HEK293 (cell line): ENCODE measurements around the gene C5orf15.

ENCODE experiments used
- CTCF ChIA-PET: fragments of 350-600 bp; formaldehyde crosslinking; extraction: SDS; loops from one replicate; lab custom pipeline; 2021; ENCODE audit warnings: antibody characterized with exemption; lab: Yijun Ruan, JAX
- POLR2A ChIA-PET: fragments of 300-600 bp; formaldehyde crosslinking; extraction: SDS; loops from one replicate; lab custom pipeline; 2020; ENCODE audit warnings: antibody characterized with exemption, inconsistent platforms; lab: Yijun Ruan, JAX
- H3K27ac ChIP-seq: fragments of 200-500 bp; sonication (Bioruptor generic); 2 replicates; pipeline ENCODE4 v1.5.1; 2014; ENCODE audit warnings: low read depth, low read length, control low read depth, inconsistent platforms; ENCODE audit errors: extremely low read depth
- H3K36me3 ChIP-seq, 2 experiments: fragments of 200-500 bp in 1 of 2; sonication (Bioruptor generic) in 1 of 2; 1 replicate in 1 of 2; 2 replicates in 1 of 2; pipeline ENCODE4 v1.5.1; 2014 to 2017; ENCODE audit warnings: inconsistent platforms in 2 of 2, low read length in 2 of 2; ENCODE audit not compliant: control insufficient read depth in 2 of 2, insufficient read depth in 1 of 2
- H3K4me1 ChIP-seq: fragments of 200-500 bp; sonication (Bioruptor generic); 2 replicates; pipeline ENCODE4 v1.5.1; 2014; ENCODE audit warnings: mild to moderate bottlenecking, low read length, inconsistent platforms; ENCODE audit not compliant: control insufficient read depth, insufficient read depth
- H3K4me3 ChIP-seq: 2 replicates; pipeline ENCODE4 v1.5.1; 2011; ENCODE audit warnings: low read depth, mild to moderate bottlenecking, control low read depth, low read length, moderate library complexity
- H3K9me3 ChIP-seq: fragments of 200-500 bp; sonication (Bioruptor generic); 2 replicates; pipeline ENCODE4 v1.5.1; 2014; ENCODE audit warnings: low read depth, low read length, inconsistent platforms; ENCODE audit not compliant: control insufficient read depth, insufficient read depth
- BCL11A ChIP-seq: fragments of 450-650 bp; formaldehyde crosslinking; IDR thresholded peaks from 2 replicates; pipeline ENCODE4 v1.5.1; 2016; ENCODE audit warnings: low read depth, missing biosample characterization, missing genetic modification characterization
- SCRT1 ChIP-seq: fragments of 450-650 bp; formaldehyde crosslinking; IDR thresholded peaks from 2 replicates; pipeline ENCODE4 v1.5.1; 2016; ENCODE audit warnings: missing biosample characterization, missing genetic modification characterization, borderline replicate concordance
- ZFHX2 ChIP-seq: fragments of 450-650 bp; formaldehyde crosslinking; conservative IDR thresholded peaks from 2 replicates; pipeline ENCODE4 v1.5.1; 2016; ENCODE audit warnings: missing biosample characterization, missing genetic modification characterization
- ZNF146 ChIP-seq: fragments of 450-650 bp; formaldehyde crosslinking; IDR thresholded peaks from 2 replicates; pipeline ENCODE4 v1.5.1; 2016; ENCODE audit warnings: missing biosample characterization, missing genetic modification characterization
- ZNF148 ChIP-seq: fragments of 450-650 bp; formaldehyde crosslinking; IDR thresholded peaks from 2 replicates; pipeline ENCODE4 v1.5.0; 2017; ENCODE audit warnings: missing biosample characterization, missing genetic modification characterization, borderline replicate concordance
- ZNF211 ChIP-seq: fragments of 450-650 bp; formaldehyde crosslinking; IDR thresholded peaks from 2 replicates; pipeline ENCODE4 v1.5.1; 2016; ENCODE audit warnings: low read depth, missing biosample characterization, missing genetic modification characterization
- ZNF37A ChIP-seq: fragments of 450-650 bp; IDR thresholded peaks from 2 replicates; pipeline ENCODE4 v1.5.1; 2018; ENCODE audit warnings: missing biosample characterization, missing genetic modification characterization
- ZNF488 ChIP-seq: fragments of 450-650 bp; formaldehyde crosslinking; IDR thresholded peaks from 2 replicates; pipeline ENCODE4 v1.5.1; 2016; ENCODE audit warnings: missing biosample characterization, missing genetic modification characterization
- ZNF549 ChIP-seq: fragments of 450-650 bp; IDR thresholded peaks from 2 replicates; pipeline ENCODE4 v1.5.1; 2018; ENCODE audit warnings: missing biosample characterization, missing genetic modification characterization, mild to moderate bottlenecking, inconsistent platforms, moderate library complexity
- ZNF624 ChIP-seq: fragments of 450-650 bp; formaldehyde crosslinking; IDR thresholded peaks from 2 replicates; pipeline ENCODE4 v1.5.1; 2017; ENCODE audit warnings: missing biosample characterization, missing genetic modification characterization
- ZNF629 ChIP-seq: fragments of 450-650 bp; formaldehyde crosslinking; IDR thresholded peaks from 2 replicates; pipeline ENCODE4 v1.5.1; 2017; ENCODE audit warnings: missing biosample characterization, missing genetic modification characterization
- ZNF670 ChIP-seq: fragments of 450-650 bp; formaldehyde crosslinking; IDR thresholded peaks from 2 replicates; pipeline ENCODE4 v1.5.1; 2016; ENCODE audit warnings: missing biosample characterization, missing genetic modification characterization, low read depth
- ZNF704 ChIP-seq: fragments of 450-650 bp; formaldehyde crosslinking; IDR thresholded peaks from 2 replicates; pipeline ENCODE4 v1.5.1; 2016; ENCODE audit warnings: missing biosample characterization, missing genetic modification characterization
- ZNF747 ChIP-seq: fragments of 450-650 bp; formaldehyde crosslinking; IDR thresholded peaks from 2 replicates; pipeline ENCODE4 v1.5.1; 2016; ENCODE audit warnings: missing biosample characterization, missing genetic modification characterization
- ZNF785 ChIP-seq: fragments of 450-650 bp; formaldehyde crosslinking; IDR thresholded peaks from 2 replicates; pipeline ENCODE4 v1.5.1; 2016; ENCODE audit warnings: missing biosample characterization, missing genetic modification characterization
- TF ChIP-seq, protein P1 (sequence below): fragments of 450-650 bp; formaldehyde crosslinking; optimal IDR thresholded peaks from 2 replicates; pipeline ENCODE3; 2016; ENCODE audit warnings: missing biosample characterization, mild to moderate bottlenecking, missing genetic modification characterization
- TF ChIP-seq, protein P2 (sequence below): fragments of 450-650 bp; formaldehyde crosslinking; IDR thresholded peaks from 2 replicates; pipeline ENCODE4 v1.5.1; 2017; ENCODE audit warnings: missing biosample characterization, missing genetic modification characterization
- TF ChIP-seq, protein P3 (sequence below): fragments of 450-650 bp; formaldehyde crosslinking; IDR thresholded peaks from 2 replicates; pipeline ENCODE4 v1.5.1; 2016; ENCODE audit warnings: missing biosample characterization, missing genetic modification characterization

The C5orf15 gene

GRCh38 chr5:133921069-133921468, 47.4 kb downstream of the C5orf15 start:
- TF ChIP-seq ZFHX2 (tag by site-specific recombination) (peak; percentile 38; the same call in 1 of the 2 replicates), ZNF624 (tag by site-specific recombination) (no peak)
- Histone ChIP-seq H3K27ac (no peak overlapping the region), H3K36me3 (no peaks in the 10 kb centered on the region), H3K4me3 (no peak overlapping the region), H3K4me1 (no peaks in the 10 kb centered on the region), H3K9me3 (no peaks in the 10 kb centered on the region)
- ChIA-PET CTCF (interaction anchor here (0.7 kb wide), 1 partner anchor 157 kb away, joined by 3 read pairs; no protein-coding TSS in a partner anchor), POLR2A (no interaction called here)

GRCh38 chr5:133919148-133920136, 49.0 kb downstream of the C5orf15 start:
- Histone ChIP-seq H3K4me1 (no peaks in the 10 kb centered on the region), H3K9me3 (no peaks in the 10 kb centered on the region), H3K4me3 (no peak overlapping the region), H3K36me3 (no peaks in the 10 kb centered on the region), H3K27ac (no peak overlapping the region)
- TF ChIP-seq, protein P1, sequence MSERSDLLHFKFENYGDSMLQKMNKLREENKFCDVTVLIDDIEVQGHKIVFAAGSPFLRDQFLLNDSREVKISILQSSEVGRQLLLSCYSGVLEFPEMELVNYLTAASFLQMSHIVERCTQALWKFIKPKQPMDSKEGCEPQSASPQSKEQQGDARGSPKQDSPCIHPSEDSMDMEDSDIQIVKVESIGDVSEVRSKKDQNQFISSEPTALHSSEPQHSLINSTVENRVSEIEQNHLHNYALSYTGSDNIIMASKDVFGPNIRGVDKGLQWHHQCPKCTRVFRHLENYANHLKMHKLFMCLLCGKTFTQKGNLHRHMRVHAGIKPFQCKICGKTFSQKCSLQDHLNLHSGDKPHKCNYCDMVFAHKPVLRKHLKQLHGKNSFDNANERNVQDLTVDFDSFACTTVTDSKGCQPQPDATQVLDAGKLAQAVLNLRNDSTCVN (tag by site-specific recombination): no peak
- TF ChIP-seq ZNF148 (tag by site-specific recombination) (no peak), ZNF37A (tag by site-specific recombination) (no peak), ZNF704 (no peak)
- TF ChIP-seq, protein P2, sequence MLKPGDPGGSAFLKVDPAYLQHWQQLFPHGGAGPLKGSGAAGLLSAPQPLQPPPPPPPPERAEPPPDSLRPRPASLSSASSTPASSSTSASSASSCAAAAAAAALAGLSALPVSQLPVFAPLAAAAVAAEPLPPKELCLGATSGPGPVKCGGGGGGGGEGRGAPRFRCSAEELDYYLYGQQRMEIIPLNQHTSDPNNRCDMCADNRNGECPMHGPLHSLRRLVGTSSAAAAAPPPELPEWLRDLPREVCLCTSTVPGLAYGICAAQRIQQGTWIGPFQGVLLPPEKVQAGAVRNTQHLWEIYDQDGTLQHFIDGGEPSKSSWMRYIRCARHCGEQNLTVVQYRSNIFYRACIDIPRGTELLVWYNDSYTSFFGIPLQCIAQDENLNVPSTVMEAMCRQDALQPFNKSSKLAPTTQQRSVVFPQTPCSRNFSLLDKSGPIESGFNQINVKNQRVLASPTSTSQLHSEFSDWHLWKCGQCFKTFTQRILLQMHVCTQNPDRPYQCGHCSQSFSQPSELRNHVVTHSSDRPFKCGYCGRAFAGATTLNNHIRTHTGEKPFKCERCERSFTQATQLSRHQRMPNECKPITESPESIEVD (tag by site-specific recombination): no peak
- ChIA-PET POLR2A (no interaction called here), CTCF (interaction anchor here (0.5 to 1.8 kb wide), 3 partner anchors 50 to 952 kb away, joined by 3 to 4 read pairs (median 4); no protein-coding TSS in a partner anchor)

- ChIA-PET CTCF (interaction anchor here (1.0 to 1.8 kb wide), 2 partner anchors 22 to 49 kb away, joined by 4 read pairs; no protein-coding TSS in a partner anchor), POLR2A (interaction anchor here (0.6 kb wide), 1 partner anchor 59 kb away, joined by 3 read pairs; no protein-coding TSS in a partner anchor)
- Histone ChIP-seq H3K27ac (no peak overlapping the region), H3K36me3 (no peaks in the 10 kb centered on the region), H3K4me1 (no peaks in the 10 kb centered on the region), H3K4me3 (no peak overlapping the region), H3K9me3 (no peaks in the 10 kb centered on the region)
- TF ChIP-seq ZNF211 (tag by site-specific recombination) (no peak), BCL11A (no peak), ZNF670 (tag by site-specific recombination) (no peak), ZNF488 (tag by site-specific recombination) (no peak), SCRT1 (no peak), ZNF146 (tag by site-specific recombination) (no peak), ZNF747 (tag by site-specific recombination) (no peak), ZNF549 (tag by site-specific recombination) (no peak), ZNF785 (tag by site-specific recombination) (no peak), ZNF629 (tag by site-specific recombination) (no peak)
- TF ChIP-seq, protein P3, sequence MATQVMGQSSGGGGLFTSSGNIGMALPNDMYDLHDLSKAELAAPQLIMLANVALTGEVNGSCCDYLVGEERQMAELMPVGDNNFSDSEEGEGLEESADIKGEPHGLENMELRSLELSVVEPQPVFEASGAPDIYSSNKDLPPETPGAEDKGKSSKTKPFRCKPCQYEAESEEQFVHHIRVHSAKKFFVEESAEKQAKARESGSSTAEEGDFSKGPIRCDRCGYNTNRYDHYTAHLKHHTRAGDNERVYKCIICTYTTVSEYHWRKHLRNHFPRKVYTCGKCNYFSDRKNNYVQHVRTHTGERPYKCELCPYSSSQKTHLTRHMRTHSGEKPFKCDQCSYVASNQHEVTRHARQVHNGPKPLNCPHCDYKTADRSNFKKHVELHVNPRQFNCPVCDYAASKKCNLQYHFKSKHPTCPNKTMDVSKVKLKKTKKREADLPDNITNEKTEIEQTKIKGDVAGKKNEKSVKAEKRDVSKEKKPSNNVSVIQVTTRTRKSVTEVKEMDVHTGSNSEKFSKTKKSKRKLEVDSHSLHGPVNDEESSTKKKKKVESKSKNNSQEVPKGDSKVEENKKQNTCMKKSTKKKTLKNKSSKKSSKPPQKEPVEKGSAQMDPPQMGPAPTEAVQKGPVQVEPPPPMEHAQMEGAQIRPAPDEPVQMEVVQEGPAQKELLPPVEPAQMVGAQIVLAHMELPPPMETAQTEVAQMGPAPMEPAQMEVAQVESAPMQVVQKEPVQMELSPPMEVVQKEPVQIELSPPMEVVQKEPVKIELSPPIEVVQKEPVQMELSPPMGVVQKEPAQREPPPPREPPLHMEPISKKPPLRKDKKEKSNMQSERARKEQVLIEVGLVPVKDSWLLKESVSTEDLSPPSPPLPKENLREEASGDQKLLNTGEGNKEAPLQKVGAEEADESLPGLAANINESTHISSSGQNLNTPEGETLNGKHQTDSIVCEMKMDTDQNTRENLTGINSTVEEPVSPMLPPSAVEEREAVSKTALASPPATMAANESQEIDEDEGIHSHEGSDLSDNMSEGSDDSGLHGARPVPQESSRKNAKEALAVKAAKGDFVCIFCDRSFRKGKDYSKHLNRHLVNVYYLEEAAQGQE: no peak
These were observed 49.7 kb downstream of the C5orf15 start for GRCh38 chr5:133918731-133919130.
